Body of pancreas (tissue), 4 donors: ENCODE data around the gene GPR4.
"Not testable (repeated sequence)": the region's sequence is repeated elsewhere in the genome, so short reads cannot be mapped to it uniquely, and the experiment has no call there.

Experiments
- POLR2A ChIP-seq, 3 donors: fragments of 450-650 bp; IDR thresholded peaks; one replicate each; pipeline ENCODE4 v1.6.1; 2016; ENCODE audit warnings: antibody characterized with exemption in 3 of 3, mild to moderate bottlenecking in 2 of 3
- TF ChIP-seq, protein P1 (sequence below), 7 experiments: fragments of 450-650 bp in 4 of 7; fragments of 200-600 bp in 3 of 7; sonication (generic) in 3 of 7; IDR thresholded peaks; one replicate each; pipeline ENCODE4 v1.5.1; 2016 to 2019; ENCODE audit warnings: antibody characterized with exemption in 7 of 7

DNA sequence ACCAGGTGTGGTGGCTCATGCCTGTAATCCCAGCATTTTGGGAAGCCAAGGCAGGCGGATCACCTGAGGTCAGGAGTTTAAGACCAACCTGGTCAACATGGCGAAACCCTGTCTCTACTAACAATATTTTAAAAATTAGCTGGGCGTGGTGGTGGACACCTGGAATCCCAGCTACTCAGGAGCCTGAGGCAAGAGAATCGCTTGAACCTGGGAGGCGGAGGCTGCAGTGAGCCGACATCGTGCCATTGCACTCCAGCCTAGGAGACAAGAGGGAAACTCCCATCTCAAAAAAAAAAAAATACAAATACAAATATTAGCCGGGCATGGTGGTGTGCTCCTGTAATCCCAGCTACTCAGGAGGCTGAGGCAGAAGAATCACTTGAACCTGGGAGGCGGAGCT, 13.0 kb upstream of the GPR4 start:
- not testable (repeated sequence) for TF ChIP-seq POLR2A (IDR thresholded peaks at IDR 0.05)
- TF ChIP-seq, protein P1, sequence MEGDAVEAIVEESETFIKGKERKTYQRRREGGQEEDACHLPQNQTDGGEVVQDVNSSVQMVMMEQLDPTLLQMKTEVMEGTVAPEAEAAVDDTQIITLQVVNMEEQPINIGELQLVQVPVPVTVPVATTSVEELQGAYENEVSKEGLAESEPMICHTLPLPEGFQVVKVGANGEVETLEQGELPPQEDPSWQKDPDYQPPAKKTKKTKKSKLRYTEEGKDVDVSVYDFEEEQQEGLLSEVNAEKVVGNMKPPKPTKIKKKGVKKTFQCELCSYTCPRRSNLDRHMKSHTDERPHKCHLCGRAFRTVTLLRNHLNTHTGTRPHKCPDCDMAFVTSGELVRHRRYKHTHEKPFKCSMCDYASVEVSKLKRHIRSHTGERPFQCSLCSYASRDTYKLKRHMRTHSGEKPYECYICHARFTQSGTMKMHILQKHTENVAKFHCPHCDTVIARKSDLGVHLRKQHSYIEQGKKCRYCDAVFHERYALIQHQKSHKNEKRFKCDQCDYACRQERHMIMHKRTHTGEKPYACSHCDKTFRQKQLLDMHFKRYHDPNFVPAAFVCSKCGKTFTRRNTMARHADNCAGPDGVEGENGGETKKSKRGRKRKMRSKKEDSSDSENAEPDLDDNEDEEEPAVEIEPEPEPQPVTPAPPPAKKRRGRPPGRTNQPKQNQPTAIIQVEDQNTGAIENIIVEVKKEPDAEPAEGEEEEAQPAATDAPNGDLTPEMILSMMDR (IDR thresholded peaks at IDR 0.05): not testable (repeated sequence)
